Measurements from ENCODE around the gene HEXB.

Gene HEXB

DNA sequence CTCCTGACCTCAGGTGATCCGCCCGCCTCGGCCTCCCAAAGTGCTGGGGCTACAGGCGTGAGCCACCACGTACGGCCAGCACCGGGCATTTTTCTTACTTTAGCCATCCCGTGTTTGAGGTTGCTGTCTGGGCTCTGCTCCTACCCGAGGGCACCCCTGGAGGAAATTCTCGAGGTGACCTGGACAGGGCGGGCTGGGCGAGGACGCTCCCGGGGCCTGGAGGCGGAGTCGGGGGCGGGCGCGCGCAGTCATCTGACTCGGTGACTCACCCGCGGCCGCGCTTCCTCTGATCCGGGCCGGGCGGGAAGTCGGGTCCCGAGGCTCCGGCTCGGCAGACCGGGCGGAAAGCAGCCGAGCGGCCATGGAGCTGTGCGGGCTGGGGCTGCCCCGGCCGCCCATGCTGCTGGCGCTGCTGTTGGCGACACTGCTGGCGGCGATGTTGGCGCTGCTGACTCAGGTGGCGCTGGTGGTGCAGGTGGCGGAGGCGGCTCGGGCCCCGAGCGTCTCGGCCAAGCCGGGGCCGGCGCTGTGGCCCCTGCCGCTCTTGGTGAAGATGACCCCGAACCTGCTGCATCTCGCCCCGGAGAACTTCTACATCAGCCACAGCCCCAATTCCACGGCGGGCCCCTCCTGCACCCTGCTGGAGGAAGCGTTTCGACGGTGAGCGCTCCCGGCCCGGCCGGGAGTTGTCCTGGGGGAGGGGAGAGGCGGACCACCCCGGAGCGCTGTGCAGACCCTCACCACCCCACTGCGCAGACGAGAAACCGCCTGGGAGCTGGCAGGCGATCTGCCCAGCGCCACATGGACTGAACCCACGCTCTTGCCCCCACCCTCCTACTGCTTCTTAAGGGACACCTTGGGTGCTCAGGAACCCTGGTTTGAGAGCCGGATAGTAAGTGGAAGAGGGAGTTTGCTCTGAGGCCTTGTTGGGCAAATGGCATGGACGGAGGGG lies at the start of gene HEXB:
TSS of gene HEXB (plus strand) at position 334 of the 952 bp plus-strand sequence. CDS start at position 362, 28 bp downstream.
- DNase-seq (ENCODE audit: low spot score) = peak; percentile 88

- DNase-seq (ENCODE audit: low spot score) = no peak
Observed at GRCh38 chr5:74636149-74636548, 48.9 kb upstream of the HEXB start.

GRCh38 chr5:74636552-74636951 lies 48.5 kb upstream of the HEXB start:
- no peak for DNase-seq (ENCODE audit: low spot score)

GRCh38 chr5:74638544-74638969 lies 46.5 kb upstream of the HEXB start:
- DNase-seq (ENCODE audit: low spot score) = no peak

GRCh38 chr5:74638970-74639806 lies 45.8 kb upstream of the HEXB start:
- DNase-seq (ENCODE audit: low spot score) = no peak

DNA sequence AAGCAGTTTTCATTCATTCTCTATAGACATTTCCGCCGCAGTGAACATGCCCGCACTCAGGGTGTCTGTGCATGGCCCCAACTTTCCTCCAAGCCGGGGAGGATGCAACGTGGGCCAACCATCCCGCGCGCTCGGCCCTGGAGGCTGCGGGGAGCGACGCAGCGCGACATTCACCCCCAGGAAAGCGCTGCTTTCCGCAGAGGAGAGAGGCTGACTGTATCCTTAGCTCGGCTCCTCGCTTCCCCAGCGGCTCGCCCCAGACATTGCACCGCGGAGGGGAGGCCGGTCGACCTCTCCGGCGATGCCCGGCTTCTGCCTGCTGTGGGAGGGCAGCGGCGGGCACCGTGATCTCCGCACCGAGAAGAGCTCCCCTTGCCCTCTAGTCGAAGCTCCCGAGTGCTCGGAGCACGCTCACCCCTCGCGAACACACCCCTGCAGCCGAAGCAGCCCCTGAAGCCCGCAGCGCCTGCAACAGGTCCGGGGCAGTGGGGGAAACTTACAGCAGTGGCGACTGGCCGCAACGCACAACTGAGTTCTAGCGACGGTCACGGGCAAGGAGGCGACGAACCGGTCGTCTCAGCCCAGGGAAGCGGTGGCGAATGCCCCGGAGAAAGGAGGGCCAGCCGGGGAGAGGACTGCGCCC lies 45.1 kb upstream of the HEXB start:
- peak; percentile 51 for DNase-seq (ENCODE audit: low spot score)

- peak; percentile 72 for DNase-seq (ENCODE audit: low spot score)
Observed at GRCh38 chr5:74640450-74640953, 44.5 kb upstream of the HEXB start, which contains the start of gene ENC1. TSS of gene ENC1 (minus strand) at chr5:74640728. CDS start at chr5:74636485, 4,243 bp downstream.

DNA sequence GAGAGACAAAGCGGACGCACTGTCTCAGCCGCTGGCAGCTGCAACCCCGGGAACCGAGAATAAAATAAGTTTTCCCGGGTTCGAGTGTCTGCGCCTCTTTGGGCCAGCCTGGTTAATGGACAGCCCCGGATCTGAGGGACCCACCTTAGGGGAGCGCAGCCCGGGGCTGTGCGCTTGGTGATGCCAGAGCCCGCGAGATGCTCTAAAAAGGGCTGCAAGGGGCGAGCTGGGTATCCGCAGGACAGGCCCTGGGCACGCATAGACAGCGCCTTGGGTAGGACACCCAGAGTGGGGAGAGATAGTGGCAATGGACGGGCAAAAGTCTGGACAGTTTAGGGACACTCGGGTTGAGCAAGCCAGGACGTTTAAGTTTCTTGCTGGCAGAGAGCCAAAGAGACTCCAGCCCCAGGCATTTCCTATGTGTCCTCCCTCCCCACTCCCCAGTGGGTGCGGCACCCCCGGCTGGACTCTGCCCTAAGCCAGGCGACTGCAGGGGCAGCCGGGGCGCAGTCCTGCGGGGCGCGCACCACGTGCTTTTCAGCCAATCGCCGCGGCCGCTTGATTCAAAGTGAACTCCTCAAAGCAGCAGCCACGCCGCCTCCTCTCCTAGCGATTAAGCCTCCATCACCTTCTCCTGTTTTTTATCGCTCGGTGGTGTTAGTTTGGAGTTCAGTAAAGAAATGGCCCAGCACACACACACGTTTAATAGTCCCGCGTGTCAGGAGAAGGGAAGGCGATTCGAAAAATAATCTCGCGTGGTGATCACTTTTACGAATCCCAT lies 43.9 kb upstream of the HEXB start:
- DNase-seq (ENCODE audit: low spot score) = peak; percentile 51

DNA sequence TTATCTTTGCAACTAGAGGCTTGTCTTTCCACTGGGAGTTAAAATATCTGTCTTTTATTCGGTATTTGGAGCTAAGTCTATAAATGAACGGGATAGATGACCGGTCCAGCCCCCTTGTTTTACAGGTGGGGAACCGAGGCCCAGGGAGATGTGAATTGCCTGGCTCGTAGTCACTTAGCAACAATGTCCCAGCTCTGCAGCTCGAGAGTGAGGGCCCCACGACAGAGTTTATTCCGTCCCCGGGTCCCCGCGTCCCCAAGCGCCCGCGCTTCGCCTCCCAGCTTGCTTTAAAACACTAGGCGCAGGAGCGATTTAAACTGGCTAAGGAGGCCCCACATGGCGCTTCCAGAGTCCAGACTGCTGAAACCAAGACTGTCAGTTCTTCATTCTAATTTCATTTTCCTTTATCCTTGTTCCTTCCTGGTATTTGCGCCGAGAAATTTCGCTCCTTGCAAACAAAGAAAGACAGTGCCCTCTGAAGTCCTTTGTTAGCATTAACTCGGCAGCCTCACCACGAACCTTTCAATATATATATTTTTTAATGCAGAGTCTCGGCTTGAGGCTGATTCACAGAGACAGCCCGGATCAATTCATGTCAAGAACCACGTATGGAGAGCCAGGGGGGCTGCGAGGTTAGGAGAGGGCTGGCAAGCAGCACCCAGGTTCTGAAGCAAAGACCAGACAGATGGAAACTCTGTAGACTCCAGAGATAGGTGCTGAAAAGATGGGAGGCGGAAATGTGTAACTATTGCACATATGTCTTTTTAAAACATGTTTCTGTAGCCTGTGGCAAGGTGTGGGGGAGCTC lies 43.1 kb upstream of the HEXB start:
- no peak for DNase-seq (ENCODE audit: low spot score)

DNA sequence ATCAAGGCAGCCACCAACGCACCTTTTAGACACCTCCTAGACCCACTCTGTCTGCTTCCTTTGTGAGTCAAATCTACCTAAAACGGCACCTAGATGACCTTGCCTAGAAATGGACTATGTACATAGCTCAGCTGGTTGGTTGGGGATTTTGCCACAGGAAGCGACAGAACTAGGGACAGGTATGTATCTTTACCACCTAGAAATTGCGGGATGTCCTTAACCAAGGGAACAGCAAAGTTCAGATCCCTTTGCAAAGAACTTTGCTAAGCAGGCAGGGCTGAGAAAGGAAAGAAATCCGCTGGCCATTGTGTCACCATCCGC lies 42.5 kb upstream of the HEXB start:
- no peak for DNase-seq (ENCODE audit: low spot score)

- DNase-seq (ENCODE audit: low spot score) = peak; percentile 72
Observed at GRCh38 chr5:74643111-74643562, 41.9 kb upstream of the HEXB start.

GRCh38 chr5:74647096-74647495 lies 37.9 kb upstream of the HEXB start:
- no peak for DNase-seq (ENCODE audit: low spot score)

- DNase-seq (ENCODE audit: low spot score) = peak; percentile 66
Observed at GRCh38 chr5:74648835-74649293, 36.2 kb upstream of the HEXB start.

GRCh38 chr5:74649421-74649973 lies 35.5 kb upstream of the HEXB start:
- DNase-seq (ENCODE audit: low spot score) = no peak

- DNase-seq (ENCODE audit: low spot score) = no peak
Observed at GRCh38 chr5:74651710-74652109, 33.3 kb upstream of the HEXB start.

- no peak for DNase-seq (ENCODE audit: low spot score)
Observed at GRCh38 chr5:74652576-74652975, 32.5 kb upstream of the HEXB start.

DNA sequence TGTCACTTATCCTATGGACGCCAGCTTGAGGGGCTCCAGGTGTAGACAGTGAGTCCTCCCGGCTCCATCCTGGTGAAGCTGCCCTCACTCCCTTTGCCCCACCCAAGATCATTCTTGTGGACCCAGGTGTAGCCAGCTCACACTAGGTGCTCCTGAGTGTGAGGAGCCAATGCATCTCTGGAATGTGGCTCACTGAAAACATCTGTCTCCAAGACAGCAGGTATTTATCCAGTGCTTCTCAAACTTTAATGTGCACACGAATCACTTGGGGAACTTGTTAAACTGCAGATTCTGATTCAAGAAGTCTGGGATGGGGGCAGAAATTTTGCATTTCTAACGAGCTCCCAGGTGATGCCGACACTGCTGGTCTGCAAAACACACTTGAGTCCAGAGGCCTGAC lies 31.0 kb upstream of the HEXB start:
- no peak for DNase-seq (ENCODE audit: low spot score)

GRCh38 chr5:74655206-74655605 lies 29.8 kb upstream of the HEXB start:
- no peak for DNase-seq (ENCODE audit: low spot score)

DNA sequence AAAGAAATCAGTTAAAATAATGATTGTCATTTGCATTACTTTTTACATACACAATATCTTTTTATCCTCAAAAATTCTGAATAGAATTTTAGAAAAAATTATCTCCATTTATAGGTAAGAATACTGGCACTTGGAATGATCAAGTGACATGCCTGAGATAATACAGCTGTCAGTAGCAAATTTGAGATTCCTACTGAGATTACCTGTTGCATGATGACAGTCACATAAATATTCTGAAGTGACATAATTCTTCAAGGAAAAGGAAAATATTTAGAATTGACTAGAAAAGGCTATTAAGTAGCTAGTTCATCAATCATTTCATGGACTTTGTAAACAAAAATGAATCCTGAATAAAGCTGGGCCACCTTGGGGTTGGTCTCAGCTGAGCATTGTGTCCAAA lies 29.3 kb upstream of the HEXB start:
- DNase-seq (ENCODE audit: low spot score) = no peak

DNA sequence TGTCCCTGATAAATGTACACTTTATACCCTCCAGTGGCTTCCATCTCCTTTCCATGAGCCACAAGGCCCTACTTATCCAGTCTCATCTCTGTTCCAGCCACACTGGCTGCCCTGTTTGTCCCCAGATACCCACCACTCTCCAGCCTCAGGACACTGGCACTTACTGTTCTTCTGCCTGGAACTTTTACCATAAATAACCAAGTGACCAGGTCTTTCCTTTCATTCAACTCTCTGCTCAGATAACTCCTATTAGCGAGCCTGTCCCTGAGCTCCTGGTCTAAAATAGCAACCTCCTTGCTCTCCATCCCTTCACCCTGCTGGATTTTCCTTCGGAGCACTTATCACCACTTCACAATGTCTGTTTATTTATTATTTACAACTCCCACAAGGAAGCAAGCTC lies 27.9 kb upstream of the HEXB start:
- DNase-seq (ENCODE audit: low spot score) = no peak

Data from hepatic stellate cell (primary cell).